GM12891 (cell line): ENCODE measurements around the gene DTNBP1.

Experiments
- DNase-seq: peaks from one replicate; pipeline ENCODE4 v3.0.0; 2011; ENCODE audit warnings: low spot score; ENCODE audit not compliant: insufficient read length
- FAIRE-seq: peaks from 2 replicates; lab custom pipeline; 2011; peaks lifted over from hg19 to GRCh38; lab: Jason Lieb, UNC
- PAX5 ChIP-seq: IDR thresholded peaks from 2 replicates; pipeline ENCODE4 v1.6.1; 2011; ENCODE audit warnings: low read length, moderate library complexity, mild to moderate bottlenecking; ENCODE audit not compliant: insufficient read depth, severe bottlenecking
- POLR2A ChIP-seq: IDR thresholded peaks from 2 replicates; pipeline ENCODE4 v1.6.1; 2011; ENCODE audit warnings: low read depth, low read length, control low read depth
- POLR2AphosphoS5 ChIP-seq: IDR thresholded peaks from 2 replicates; pipeline ENCODE4 v1.6.1; 2011; ENCODE audit warnings: low read depth, low read length, control low read depth
- POU2F2 ChIP-seq: IDR thresholded peaks from 2 replicates; pipeline ENCODE4 v1.6.1; 2011; ENCODE audit warnings: low read depth, mild to moderate bottlenecking, control low read depth, low read length, moderate library complexity
- SPI1 ChIP-seq: IDR thresholded peaks from 2 replicates; pipeline ENCODE4 v1.6.1; 2011; ENCODE audit warnings: low read depth, low read length, control low read depth
- TAF1 ChIP-seq: IDR thresholded peaks from 2 replicates; pipeline ENCODE4 v1.6.1; 2011; ENCODE audit warnings: low read depth, low read length, control low read depth

The DTNBP1 gene

GRCh38 chr6:15475261-15475660, 187.6 kb downstream of the DTNBP1 start:
- no peak for TF ChIP-seq PAX5
- DNase-seq (no peak), FAIRE-seq (no peak)

- FAIRE-seq (no peak), DNase-seq (no peak)
- no peak for TF ChIP-seq TAF1
- TF ChIP-seq POLR2AphosphoS5, result no peak
- TF ChIP-seq SPI1, result no peak
- no peak for TF ChIP-seq PAX5
- no peak for TF ChIP-seq POLR2A
- no peak for TF ChIP-seq POU2F2
Observed at GRCh38 chr6:15474196-15474595, 188.6 kb downstream of the DTNBP1 start.

- DNase-seq (no peak), FAIRE-seq (no peak)
- TF ChIP-seq SPI1, result no peak
- no peak for TF ChIP-seq TAF1
- TF ChIP-seq PAX5, result no peak
- no peak for TF ChIP-seq POLR2AphosphoS5
- no peak for TF ChIP-seq POLR2A
- no peak for TF ChIP-seq POU2F2
Observed at GRCh38 chr6:15473741-15474161, 189.1 kb downstream of the DTNBP1 start.

- FAIRE-seq, result no peak
- no peak for DNase-seq
- no peak for TF ChIP-seq TAF1
- no peak for TF ChIP-seq POU2F2
- no peak for TF ChIP-seq POLR2AphosphoS5
- no peak for TF ChIP-seq PAX5
- no peak for TF ChIP-seq SPI1
- no peak for TF ChIP-seq POLR2A
Observed at GRCh38 chr6:15473174-15473573, 189.7 kb downstream of the DTNBP1 start.
